Cerebellar cortex (tissue), 1 donor: ENCODE data around the gene PPP6R2.
A peak's percentile ranks its signal among the peaks of the same experiment; 100 is the strongest.

Source experiments
- DNase-seq: peaks from one replicate; pipeline ENCODE4 v3.0.0-alpha.2; 2015; ENCODE audit warnings: low spot score

Gene PPP6R2

DNA sequence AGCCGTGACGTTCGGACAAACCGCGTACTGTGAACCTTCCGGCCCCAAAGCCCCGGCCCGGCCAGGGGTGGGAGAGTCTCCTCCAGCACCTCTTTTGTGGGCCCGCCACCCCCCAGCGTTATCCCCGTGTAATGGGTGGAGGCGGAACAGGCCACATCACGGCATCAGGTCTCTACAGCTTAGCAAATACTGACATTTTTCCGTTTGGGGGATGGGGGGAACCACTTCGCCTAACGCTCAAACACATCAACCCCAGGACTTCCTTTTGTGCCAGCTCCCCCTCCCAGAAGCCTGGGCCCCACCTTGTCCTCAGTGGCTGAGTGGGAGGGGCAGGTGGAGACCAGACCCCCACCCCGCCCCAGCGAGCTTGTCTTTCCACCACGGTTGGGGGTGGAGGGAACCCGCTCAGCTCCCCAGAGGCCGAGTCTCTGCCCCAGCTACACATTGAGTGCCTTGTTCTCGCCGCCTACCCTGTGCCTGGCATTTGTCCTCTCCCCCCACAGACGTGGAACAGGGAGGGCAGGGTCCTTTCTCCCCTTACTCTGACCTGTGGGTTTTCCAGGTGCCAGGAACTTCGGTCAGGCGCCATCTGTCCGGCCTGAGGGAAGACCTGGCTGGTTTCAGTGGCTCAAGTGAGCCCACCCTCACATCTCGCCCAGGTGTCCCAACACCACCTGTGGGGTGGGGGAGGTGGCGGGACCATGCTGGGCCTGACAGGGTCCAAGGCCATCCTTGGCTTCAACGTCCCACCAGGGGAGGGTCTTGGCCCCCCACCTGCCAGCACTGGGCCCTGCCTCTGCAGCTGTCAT lies 102.1 kb downstream of the PPP6R2 start:
- no peak for DNase-seq

DNA sequence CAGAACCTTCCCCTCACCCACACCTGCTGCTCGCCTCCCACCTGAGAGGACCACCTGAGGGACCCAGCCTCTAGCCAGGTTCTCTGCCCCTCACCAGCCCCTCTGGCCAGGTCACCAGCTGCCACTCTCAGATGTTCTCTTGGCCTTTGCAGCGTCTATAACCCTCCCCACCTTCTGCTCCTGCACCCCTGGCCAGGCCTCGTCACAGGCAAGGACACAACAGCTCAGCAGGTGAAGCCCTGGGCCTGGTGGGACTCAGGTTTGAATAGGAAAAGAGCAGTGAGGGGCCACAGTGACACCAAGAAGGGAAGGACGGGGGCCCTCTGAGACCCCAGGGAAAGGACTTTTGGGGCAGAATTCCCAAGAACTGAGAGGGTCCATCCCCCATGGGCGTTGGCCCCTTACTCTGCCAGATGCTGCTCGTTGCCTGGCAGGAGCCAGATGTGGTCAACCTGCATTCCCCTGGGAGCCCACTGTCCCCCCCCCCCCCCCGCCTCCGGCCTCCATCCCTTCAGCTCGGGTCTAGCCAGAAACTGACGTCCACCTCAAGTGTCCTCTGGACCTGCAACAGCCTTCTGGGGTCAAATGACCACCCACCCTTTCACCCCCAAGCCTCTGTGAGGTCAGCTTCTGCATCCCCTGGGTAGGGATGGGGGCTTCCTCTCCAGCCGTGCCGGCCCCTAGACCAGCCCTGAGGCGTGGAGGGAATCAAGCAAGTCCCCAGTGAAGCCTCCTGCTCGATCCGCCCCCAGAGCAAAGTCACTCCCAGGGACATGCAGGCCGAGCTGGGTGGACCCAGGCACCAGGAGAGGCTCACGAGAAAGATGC lies 103.0 kb downstream of the PPP6R2 start:
- no peak for DNase-seq

DNA sequence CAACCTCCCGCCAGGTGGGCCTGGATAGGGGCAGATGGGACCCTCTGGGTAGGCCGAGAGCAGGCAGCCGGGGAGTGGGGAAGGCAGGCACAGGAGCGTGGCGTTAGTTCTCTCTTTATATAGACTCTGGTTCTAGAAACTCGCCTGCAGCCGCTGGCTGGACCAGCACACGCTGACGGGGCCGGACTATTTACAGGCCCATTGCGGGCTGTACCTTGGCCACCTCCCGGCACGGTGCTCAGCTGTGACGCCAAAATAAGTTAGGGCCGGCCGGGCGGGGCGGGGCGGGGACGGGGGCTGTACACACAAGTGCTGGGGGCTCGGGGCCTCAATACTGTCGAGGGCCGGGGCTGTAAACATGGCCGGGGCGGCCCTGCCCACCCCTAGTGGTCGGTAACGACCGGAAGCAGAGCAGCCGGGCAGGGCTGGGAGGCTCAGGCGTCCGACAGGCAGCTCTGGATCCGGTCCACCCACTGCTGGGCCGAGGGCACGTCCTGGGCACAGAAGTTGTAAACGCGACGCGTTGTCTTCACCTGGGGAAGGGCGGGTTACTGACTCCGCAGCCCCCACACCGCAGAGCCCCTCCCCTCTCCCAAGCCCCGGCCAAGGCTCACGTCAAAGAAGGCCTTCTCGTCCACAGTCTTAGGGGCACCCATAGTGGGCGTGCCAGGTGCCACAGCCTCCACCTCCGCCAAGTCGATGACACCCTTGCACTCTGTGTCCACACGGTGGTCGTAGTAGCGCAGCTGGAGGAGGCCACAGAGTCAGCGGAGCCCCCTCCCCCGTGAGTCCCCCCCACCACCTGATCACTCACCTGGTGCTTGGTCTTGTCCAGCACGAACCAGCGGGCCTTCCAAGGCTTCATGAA lies 103.8 kb downstream of the PPP6R2 start:
- no peak for DNase-seq

DNA sequence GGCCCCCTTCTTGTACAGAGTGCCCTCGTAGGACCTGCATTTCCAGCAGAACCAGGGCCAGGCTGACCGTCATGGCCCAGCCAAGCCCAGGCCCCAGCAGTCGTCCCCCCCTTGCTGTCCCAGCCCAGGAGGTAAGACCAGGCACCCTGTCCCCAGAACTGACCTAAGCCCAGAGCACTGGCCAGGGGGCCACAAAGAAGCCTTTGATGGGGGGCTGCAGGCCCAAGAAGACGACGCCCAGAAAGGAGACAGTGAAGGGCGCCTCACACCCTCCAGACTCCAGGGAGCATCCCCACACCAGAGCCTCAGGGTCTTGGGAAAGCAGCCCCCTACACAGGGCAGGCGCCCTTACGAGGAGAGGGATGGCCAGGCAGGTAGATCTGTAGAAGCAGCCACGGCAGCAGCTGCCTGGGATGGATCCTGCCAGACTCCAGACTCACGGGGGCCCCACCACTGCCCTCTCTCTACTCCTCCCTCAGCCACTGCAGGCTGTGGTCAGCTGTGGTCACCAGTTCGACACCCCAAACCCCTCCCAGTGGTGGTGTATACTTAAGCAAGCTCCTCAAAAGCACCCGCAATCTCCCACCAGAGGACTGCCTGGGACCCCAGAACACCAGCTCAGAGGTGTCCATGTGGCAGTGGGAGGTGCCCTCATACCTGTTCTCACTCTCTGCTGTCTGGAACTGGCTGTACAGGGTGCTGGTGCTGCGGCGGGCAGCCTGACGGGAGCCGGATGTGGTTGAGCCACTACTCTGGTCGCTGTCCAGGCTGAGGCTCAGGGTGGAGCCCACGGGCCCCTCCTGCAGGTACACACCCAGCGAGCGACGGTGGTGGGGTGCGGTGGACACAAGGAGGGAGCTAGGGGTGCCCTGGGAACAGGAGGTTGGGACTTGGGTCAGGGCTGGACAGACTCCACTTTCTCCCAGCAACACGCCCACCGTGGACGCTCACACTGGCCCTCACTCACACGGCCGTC lies 104.7 kb downstream of the PPP6R2 start:
- DNase-seq: no peak

DNA sequence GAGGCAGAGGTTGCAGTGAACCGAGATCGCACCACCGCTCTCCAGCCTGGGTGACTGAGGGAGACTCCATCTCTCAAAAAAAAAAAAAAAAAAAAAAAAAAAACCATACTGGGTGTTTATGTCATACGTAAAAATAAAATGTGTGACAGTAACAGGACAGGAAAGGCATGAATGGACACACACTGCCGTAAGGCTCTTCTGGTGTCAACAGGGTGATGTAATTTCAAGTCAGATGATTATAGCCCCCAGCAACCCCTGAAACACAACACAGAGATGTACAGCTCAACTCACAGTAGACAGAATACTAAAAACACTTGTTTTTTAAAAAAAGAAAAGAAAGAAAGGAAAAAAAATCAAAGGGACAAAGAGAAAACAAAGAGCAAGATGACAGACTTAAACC lies 109.5 kb downstream of the PPP6R2 start:
- no peak for DNase-seq

DNA sequence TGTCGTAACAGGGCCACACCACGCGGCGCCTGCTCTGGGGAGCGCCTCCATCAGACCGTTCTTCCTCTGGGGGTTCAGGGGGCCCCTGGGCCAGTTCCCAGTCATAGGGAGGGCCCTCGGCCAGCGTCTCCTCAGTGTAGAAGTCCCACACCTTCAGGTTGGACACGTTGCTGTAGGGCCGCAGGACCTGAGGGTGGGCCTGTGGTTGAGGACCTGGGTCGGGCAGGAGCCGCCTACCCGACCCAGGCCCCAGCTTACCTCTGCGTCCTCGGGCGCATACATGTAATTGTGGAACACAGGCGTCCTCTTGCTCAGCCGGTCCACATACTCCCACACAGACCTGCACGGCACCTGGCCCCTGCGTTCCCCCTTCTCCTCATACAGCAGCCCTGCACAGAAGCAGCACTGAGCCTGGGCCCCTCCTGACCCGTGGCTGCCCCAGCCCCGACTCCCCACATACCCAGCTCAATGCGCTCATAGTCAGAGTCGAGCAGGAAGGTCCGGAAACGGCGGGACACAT lies 111.5 kb downstream of the PPP6R2 start:
- DNase-seq: no peak

DNA sequence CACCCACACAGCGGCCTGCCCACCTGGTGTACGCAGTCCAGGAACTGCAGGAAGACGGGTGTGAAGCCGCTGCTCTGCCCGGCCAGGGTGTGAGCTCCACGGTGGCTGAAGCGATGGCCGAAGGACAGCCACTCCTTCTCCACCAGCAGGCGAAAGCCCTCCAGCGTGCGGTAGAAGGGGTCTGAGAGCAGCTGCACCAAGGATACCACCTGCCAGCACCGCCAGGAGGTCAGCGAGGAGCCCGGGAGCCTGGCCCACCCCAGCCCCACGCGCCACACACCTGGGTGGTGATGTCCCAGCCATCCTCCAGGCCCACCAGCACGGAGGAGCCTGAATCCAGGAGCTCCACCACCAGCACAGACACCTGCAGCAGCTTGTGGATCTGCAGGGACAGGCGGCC lies 112.1 kb downstream of the PPP6R2 start:
- no peak for DNase-seq

DNA sequence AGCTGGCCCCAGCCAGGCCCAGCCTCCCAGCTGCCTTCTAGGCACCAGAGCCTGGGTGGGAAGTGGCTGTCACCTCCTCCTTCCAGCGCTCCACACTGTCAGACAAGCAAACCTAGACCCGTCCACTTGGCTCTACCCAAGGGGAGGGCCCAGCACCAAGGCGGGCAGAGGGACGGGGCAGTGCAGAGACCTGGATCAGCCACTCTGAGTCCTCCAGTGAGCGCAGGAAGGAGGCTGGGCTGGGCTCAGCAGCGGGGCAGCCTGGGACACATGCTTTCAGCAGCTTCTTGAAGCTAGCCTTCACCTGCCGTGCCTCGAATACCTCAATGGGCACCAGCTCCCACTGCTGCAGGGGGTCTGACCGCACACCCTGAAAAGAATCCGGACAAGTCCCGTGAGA lies 112.9 kb downstream of the PPP6R2 start:
- DNase-seq: no peak

DNA sequence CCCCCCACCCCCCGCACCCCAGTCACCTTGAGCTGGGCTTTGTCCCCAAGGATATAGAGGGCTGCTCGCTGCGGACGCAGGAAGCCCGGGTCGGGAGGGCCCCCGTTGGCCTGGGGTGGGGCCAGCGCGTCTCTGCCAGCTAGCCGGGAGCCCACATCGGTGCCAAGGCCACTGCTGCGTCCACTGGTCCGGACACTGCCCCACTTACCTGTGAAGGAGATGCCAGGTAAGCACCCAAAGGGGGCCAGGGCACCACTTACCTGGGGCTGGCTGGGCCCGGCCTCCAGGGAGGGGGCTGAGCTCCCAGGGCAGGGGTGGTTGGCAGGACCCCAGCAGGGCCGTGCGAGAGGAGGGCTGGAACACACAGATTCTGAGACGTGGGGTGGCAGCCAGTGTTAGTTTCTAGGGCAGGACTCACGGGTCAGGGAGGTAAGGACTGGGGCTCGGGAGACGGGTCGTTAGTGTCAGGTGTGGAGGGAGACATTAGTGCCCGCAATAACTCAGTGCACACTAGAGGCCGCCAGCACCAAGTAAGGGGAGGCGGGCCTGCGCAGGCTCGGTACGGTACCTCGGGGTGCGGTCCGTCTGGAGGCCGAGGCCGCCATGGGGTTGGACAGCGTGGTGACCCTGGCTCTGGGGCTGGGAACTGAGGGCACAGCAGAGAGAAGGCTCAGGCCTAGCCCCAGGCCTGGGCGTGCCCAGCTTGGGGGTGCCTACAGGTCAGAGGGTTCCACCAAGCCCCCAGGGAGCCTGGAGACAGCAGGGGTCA lies 113.5 kb downstream of the PPP6R2 start:
- DNase-seq: no peak

DNA sequence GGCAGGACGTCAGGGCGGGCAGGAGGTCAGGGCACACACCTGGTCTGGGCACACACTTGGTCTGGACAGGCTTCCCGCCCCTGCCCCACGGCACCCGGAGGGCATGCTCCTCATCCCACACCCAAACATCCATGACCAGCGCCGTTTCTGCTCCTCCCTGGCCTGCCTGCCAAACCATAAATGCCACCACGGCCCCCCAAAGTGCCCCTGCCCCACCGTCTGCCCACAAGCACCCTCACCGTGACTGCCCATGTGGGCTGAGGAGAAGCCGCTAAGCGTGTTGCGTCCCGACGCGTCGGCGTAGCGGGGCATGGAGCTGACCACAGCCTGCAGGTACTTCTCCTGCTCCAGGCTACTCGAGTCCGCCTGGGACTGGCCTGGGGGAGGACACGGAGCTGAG lies 115.9 kb downstream of the PPP6R2 start:
- no peak for DNase-seq

DNA sequence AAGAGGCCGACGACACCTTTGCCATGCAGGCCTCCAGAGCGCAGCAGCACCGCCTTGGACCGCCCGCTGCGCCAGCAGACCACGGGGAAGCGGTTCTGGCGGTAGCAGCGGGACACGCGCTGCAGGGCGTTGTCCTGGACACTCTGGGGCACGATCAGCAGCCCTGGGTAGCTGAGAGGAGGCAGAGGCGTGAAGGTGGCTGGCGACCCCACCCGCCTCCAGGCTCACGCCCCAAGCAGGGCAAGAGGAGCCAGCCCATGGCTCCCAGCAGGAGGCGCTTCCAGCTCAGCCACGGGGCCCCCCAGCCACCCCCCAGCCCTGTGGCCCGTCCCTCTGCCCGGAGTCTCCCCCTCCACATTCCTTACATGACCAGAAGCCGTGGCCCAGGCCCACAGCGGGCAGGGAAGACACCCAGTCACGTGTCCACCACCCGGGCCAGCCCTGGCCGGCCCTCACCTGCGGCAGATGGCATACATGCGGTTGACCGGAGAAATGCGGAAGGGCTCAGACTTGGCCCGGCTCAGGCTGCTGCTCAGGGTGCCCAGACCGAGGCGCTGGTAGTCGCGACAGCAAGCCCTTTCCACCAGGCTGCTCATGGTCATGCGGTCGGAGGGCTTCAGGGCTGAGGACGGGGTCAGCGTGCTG lies 116.5 kb downstream of the PPP6R2 start:
- peak; percentile 91 for DNase-seq

DNA sequence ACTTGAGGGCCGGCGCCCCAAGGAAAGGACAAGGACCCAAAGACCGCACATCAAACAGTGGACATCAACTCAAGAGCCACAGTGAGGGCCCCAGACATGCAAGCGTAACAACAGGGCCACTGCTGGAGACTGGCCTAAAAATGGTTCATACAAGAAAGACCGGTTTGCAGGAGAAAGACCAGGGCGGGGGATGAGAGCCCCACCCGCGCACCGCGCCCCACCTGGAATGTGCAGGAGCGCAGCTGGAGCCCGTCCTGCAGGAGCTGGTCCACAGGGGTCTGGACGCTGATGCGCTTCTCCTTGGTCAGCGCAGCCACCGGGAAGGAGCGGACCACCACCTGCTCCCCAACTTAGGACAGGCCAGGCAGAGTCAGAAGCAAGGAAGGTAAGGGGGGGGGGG lies 117.8 kb downstream of the PPP6R2 start:
- DNase-seq: no peak

DNA sequence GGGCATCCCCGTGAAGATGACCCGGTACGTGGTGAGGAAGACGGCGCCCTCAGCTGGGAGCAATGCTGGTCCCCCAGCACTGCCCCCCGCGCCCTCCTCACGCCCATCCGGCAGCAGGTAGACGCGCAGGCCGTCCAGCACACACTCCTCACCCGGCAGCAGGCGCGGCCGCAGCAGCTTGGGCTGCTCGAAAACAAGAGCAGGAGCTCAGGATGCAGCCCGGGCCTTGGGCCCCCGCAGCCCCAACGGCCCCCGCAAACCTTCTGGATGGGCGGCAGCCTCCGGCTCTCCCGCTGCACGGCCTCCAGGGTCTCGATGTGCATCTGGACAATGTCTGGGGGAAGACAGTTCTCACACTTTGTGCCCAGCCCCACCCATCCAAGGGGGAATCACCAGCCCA lies 118.4 kb downstream of the PPP6R2 start:
- DNase-seq: no peak

DNA sequence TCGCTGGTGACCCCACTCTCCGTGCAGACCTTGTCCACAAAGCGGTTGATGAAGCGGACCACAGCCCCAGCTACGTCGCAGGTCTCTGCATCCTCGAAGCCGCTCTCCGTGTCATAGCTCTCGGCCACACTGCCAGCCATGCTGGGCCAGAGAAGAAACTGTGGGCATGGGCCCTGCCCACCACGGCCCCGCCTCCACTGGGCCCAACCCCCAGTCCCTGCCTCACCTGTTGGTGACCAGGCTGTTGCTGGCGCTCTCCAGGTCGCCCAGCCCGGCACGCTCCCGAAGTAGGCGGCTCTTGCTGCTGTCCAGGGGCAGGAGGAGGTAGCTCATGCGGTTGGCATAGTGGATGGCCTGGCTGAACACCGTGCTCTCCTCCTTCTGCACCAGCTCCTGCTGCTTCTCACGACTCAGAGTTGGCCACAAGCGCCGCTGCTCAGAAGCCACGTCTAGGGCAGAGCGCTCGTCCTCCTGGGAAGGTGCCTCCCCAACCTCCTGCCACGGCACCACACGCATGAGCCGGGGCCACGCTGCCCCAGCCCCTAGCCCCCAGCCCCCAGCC lies 118.9 kb downstream of the PPP6R2 start:
- DNase-seq: peak; percentile 55

DNA sequence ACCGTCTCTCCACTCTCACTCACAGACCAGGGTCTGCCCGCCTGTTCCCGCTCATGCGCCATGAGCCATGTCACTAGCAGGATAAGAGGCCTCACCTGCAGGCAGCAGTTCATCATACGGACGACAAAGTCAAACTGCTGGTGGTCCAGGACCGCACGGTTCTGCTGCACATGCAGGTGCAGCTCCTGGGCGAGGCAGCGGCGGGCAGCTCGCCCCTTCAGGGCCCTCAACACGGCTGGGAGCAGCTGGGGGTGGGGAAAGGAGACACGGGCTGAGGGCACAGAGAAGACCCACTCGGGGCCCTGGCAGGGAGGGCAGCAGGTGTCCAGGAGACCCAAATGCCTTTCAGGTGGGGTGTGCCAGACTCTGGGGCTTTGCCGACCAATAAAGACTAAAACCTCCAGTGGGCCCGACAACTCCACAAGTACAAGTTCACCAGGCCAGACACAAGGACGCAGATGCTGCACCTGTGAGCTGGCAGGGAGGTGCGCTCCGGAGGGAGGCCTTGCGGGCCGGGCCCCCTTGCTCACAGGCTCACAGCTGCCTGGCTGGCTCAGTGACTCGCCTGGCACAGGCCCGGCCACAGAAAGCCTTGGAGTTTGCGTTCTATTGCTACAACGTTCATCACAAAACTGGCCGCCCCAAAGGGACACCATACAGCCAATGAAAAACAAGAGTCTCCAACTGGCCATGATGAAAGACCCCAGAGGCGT lies 120.2 kb downstream of the PPP6R2 start:
- no peak for DNase-seq

DNA sequence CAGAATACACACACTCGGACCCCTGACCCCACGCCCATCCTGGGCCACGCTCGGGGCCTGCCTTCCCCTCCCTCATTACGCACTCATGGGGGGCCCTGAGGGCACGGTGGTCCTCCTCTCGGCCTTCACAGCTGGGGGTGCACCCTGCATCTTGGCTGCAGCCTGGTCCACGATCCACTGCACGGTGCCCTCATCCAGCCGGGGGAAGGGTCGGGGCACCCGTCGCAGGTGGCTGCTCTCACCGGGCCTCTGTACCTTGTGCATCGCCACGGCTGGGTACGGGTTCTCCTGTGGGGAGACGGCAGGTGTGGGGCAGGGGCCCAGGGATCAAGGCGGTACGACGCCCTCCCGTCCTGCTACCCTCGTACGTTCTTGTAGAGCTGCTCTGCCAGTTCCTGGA lies 121.3 kb downstream of the PPP6R2 start:
- no peak for DNase-seq

DNA sequence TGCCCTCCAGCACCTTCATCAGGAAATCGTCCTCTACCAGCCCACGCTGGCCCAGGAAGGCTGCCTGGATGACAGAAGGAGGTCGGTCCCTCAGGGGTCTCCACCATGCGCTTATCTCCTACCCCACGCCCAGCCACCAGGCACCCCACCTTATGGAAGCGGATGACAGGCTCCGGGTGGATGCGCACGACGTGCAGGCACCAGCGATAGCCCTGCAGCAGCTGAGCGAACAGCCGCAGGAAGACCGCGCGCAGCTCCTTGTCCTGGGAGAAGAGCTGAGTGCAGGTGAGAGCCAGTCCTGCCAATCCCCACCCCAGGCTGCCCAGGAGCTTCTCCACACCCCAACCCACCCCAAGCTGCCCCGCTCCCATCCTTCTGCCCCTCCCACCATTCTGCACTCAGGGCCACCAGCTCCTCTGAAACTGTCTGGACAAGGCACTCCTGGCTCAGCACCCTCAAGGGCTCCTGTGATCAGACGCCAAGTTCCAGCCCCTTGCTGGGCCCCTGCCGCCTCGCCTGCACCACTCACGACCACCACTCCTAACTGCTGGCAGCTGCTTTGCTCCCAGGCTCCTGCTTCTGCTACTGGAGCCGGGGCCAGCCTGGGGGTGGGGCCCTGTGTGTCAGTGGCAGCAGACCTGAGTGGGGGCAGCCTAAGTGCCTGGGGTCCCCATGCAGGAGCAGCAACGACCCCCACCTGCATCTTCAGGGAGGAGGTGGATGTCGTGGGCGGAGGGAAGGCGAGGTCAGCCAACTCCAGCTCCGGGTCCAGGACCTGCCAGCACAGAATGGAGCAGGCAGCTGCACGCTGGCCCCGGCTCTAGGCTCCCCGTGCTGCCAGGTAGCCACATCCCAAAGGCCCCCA lies 122.2 kb downstream of the PPP6R2 start:
- no peak for DNase-seq

DNA sequence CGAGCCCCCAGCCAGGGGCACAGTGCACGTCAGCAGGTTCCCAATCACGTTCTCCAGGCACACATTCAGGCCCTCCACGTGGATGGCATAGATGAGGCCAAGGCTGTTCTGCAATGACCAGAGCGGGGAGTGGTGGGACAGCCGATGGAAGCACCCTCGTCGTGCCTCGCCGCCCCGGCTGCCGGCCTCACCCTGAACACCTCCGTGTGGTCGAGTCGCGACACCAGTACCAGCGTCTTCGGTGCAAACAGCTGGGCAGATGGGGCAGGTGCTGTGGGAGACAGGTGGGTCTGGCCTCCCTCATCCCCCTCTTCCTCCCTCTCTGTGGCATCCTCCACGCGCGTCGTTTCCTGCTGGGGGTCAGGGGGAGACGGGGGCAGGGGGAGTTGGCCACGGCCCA lies 124.2 kb downstream of the PPP6R2 start:
- DNase-seq: no peak
